ENCODE results near the gene SERPINA1. TPM values are rescaled to one million over a fixed set of nuclear protein-coding genes. Genes with fewer than 3 reads are reported as not detected.
"Not testable (repeated sequence)": the region's sequence is repeated elsewhere in the genome, so short reads cannot be mapped to it uniquely, and the experiment has no call there.

SERPINA1 gene
- total RNA-seq, 4 donors from 2014 or later = 102 to 1,757 (median 637) TPM

GRCh38 chr14:94373708-94374107 is 14.7 kb downstream of the SERPINA1 start:
- H3K4me3 ChIP-seq = no peak overlapping the region
- no peaks in the 10 kb centered on the region for H3K27me3 ChIP-seq
- no peak for DNase-seq
- no peak overlapping the region for H3K27ac ChIP-seq
- no peaks in the 10 kb centered on the region for H3K9me3 ChIP-seq
- no peaks in the 10 kb centered on the region for H3K4me1 ChIP-seq
- TF ChIP-seq POLR2A (IDR thresholded peaks at IDR 0.05) = no peak
- TF ChIP-seq, protein P1, sequence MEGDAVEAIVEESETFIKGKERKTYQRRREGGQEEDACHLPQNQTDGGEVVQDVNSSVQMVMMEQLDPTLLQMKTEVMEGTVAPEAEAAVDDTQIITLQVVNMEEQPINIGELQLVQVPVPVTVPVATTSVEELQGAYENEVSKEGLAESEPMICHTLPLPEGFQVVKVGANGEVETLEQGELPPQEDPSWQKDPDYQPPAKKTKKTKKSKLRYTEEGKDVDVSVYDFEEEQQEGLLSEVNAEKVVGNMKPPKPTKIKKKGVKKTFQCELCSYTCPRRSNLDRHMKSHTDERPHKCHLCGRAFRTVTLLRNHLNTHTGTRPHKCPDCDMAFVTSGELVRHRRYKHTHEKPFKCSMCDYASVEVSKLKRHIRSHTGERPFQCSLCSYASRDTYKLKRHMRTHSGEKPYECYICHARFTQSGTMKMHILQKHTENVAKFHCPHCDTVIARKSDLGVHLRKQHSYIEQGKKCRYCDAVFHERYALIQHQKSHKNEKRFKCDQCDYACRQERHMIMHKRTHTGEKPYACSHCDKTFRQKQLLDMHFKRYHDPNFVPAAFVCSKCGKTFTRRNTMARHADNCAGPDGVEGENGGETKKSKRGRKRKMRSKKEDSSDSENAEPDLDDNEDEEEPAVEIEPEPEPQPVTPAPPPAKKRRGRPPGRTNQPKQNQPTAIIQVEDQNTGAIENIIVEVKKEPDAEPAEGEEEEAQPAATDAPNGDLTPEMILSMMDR (IDR thresholded peaks at IDR 0.05) = no peak
- no peaks in the 10 kb centered on the region for H3K36me3 ChIP-seq

DNA sequence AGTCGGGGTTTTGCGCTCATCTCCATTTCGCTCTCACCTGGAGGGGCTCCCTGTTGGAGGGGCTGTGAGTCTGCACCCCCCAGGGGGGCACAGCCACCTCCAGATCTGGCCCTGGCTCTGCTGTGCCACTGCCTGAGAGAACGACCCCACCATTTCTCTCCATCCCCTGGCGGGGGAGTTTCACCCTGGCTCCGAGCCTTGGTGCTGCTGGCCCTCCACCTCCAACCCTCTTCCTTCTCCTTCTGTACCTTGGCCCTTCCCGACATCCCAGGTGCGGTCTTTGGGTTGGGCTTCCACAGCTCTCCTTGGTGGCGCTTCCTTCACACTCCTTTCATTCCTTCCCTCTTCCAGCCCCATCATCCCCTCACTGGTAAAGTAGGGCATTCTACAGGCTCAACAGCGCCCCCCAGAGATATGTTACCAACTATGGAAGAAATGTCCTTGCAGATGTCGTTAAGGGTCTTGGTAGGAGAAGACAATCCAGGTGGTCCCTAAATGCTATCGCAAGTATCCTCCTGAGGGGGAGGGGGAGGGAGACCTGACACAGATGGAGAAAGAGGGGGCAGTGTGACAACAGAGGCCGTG is 16.3 kb downstream of the SERPINA1 start:
- TF ChIP-seq, protein P1 (IDR thresholded peaks at IDR 0.05) = no peak
- no peak for TF ChIP-seq POLR2A (IDR thresholded peaks at IDR 0.05)
- Histone ChIP-seq H3K9me3 (no peaks in the 10 kb centered on the region), H3K27me3 (no peaks in the 10 kb centered on the region), H3K4me3 (no peak overlapping the region), H3K4me1 (no peaks in the 10 kb centered on the region), H3K36me3 (no peaks in the 10 kb centered on the region), H3K27ac (no peak overlapping the region)
- DNase-seq = peak in 1 of 3 donors; percentile 25

- no peak overlapping the region for H3K27ac ChIP-seq
- no peaks in the 10 kb centered on the region for H3K27me3 ChIP-seq
- H3K4me3 ChIP-seq = no peak overlapping the region
- H3K9me3 ChIP-seq = no peaks in the 10 kb centered on the region
- no peaks in the 10 kb centered on the region for H3K36me3 ChIP-seq
- peak in 1 of 3 donors; percentile 7 for DNase-seq
- TF ChIP-seq, protein P1 (IDR thresholded peaks at IDR 0.05) = no peak
- no peak for TF ChIP-seq POLR2A (IDR thresholded peaks at IDR 0.05)
- no peaks in the 10 kb centered on the region for H3K4me1 ChIP-seq
Measured at GRCh38 chr14:94370524-94370910, 17.9 kb downstream of the SERPINA1 start.

- not testable (repeated sequence) for H3K9me3 ChIP-seq, H3K36me3 ChIP-seq, H3K27me3 ChIP-seq, H3K4me3 ChIP-seq, H3K4me1 ChIP-seq, H3K27ac ChIP-seq
- peak in 1 of 3 donors; percentile 27 for DNase-seq
Measured at GRCh38 chr14:94369766-94370523, 18.5 kb downstream of the SERPINA1 start.

- peak in 1 of 3 donors; percentile 19 for DNase-seq
- H3K27ac ChIP-seq = no peak overlapping the region
- H3K27me3 ChIP-seq = no peaks in the 10 kb centered on the region
- H3K9me3 ChIP-seq = no peaks in the 10 kb centered on the region
- H3K36me3 ChIP-seq = no peaks in the 10 kb centered on the region
- no peak for TF ChIP-seq POLR2A (IDR thresholded peaks at IDR 0.05)
- TF ChIP-seq, protein P1 (IDR thresholded peaks at IDR 0.05) = no peak
- no peak overlapping the region for H3K4me3 ChIP-seq
- H3K4me1 ChIP-seq = no peaks in the 10 kb centered on the region
Measured at GRCh38 chr14:94368956-94369355, 19.4 kb downstream of the SERPINA1 start.

GRCh38 chr14:94368243-94368590 is 20.2 kb downstream of the SERPINA1 start:
- peak in 1 of 3 donors; percentile 8 for DNase-seq
- H3K27me3 ChIP-seq = no peaks in the 10 kb centered on the region
- H3K9me3 ChIP-seq = no peaks in the 10 kb centered on the region
- H3K27ac ChIP-seq = no peak overlapping the region
- H3K36me3 ChIP-seq = no peaks in the 10 kb centered on the region
- no peak for TF ChIP-seq POLR2A (IDR thresholded peaks at IDR 0.05)
- TF ChIP-seq, protein P1 (IDR thresholded peaks at IDR 0.05) = no peak
- no peak overlapping the region for H3K4me3 ChIP-seq
- H3K4me1 ChIP-seq = no peaks in the 10 kb centered on the region

All from Peyer's patch (tissue), 4 donors.